NCI-H2196 (cell line): ENCODE data around the gene CHSY1.

ENCODE experiments used
- DNase-seq: peaks from one replicate; lab custom pipeline; 2025; ENCODE audit not compliant: unreplicated experiment; lab: John Stamatoyannopoulos, UW

Gene CHSY1

DNA sequence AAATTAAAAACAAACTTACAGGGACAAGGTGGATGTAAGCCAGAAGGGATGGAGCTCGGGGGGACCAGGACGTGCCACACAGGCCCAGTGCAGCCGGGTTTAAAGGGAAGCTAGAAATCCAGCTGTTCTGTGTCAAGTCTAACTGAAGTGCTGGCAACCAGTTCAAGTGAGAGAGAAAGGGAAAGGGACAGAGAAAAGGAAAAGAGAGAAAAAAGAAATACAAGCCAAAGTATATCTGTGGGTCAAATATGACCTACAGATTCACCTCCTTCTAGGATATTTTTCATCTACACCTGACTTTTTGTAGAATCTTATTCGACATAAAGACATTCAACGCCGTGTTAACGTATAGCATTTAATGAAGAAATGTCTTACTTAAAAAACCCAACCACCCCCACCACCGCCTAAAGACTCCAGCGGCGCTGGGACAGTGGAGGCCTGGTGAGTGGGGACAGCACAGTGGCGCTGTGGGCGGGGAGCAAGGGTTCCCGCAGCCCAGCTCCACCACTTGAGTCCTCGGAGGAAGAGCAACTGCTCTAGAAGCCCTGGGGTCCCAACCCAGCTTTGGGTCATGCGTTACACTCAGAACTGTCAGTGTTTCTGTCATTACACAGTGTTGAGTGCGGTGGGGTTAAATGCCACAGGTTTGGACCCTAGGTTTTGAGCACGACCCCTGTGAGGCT is 62.3 kb downstream of the CHSY1 start:
- DNase-seq, result no peak

DNA sequence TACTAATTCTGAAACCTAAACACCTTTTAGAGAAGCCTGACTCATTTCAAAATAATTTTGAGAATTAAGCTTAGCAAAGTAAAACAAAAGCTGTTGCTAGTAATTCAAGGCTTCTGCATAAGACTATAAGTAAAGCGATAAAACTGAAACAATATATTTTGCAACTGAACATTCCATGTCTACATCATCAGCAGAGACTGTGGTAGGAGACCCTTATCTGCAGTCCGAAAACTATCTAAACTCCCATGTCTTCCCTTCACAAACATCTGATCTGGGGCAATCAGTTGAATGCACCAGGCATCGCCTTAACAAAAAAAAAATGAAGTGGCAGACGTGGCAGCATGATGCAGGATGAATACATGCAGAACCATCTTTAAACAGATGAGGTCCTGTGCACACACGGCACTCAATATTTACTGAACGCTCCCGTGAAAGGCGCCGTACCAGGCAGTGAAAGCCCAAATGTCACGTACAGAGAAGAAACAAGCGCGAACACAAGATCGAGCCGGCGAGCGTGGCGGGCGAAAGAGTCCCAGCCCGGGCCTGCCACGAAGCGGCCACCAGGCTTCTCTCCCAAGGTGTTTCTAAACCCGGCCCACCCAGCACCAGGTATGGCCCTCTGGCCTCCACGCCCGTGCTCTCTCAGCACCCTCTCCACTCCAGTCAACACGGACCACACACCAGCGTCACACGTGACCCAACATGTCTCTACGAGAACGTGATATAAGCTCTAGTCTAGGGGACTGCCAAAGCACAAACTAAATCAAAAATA is 63.0 kb downstream of the CHSY1 start:
- DNase-seq, result no peak

DNA sequence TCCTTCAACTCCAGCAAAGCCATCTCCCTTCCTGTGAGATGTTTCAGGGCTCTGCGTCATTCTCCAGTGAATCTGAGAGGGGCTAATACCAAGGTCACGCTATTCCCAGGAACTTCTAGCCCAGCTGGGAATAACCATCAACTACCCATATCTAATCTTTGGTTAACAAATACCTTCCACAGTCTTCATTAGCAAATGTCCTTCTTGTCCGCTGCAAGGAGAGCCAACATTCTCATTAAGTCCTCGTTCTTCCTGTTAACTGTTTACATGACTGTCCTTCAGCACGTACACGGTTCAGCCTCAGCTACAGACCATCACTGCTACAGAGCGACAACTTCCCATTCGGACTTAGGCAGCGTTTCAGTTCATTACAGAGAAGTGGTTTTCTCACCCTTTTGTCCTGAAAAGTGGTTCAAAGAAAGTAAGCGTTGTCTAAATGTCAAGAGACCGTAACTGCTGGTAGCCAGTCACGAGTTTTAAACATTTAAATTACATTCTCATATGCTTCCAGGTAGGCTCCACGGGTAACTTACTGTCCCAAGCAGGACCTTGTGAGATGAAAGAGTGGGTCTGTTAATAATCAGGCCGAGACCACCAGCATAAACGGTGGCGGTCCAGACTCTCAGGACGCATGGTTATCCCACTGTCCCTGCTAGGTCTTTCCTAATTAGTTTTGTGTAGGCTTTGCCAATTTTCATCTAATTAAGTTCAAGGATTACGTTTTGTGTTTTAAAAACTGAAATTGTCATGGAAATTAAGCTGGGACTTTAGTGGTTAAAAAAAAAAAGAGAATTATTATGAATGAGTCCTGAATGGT is 63.8 kb downstream of the CHSY1 start:
- no peak for DNase-seq

DNA sequence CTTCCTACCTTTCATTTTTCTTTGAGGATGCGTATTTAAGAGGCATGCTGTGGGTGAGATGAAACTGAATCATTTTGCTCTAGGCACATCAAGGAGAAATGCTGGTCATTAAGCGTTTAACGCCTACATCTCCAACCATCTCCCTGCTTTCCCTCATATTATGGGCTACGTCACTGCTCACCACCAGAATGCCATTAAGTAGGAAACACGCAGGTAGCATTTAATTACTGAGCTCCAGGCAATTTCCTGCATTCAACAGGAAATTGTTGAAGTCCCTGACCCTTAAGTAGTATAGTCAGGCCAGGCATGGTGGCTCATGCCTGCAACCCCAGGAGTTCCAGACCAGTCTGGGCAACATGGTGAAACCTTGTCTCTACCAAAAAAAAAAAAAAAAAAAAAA is 66.1 kb downstream of the CHSY1 start:
- DNase-seq, result no peak

DNA sequence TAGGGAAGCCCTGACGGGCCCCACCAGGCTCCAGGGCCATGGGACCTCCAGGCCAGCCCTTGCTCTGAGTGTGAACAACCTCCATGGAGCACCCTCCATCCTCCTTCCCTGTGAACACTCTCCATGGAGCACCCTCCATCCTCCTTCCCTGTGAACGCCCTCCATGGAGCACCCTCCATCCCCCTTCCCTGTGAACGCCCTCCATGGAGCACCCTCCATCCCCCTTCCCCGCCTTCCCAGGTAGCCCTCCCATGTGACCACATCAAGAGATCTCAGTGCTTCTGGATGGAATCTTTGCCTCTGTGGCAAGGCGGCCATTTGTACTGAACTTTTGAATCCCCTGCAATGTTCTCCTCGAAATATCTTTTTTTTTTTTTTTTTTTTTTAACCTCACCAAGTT is 66.5 kb downstream of the CHSY1 start:
- DNase-seq, result no peak

DNA sequence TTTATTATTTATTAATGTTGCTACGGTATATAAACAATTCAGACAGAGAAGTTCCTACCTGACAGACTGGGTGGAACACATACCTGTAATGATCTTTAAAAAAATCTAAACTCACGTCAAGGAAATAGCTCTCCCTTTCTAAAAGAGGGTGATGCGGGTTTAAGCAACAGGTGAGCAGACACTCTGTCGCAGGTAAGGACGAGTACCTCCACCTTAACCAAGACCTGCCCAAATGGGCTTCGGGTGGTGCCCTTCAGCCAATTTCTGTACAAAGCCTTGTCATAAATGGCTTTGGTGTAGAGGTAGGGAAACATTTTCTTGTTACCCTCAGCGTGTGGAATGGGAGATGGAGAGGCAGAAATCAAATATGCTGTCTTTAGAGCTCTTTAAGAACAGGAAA is 67.0 kb downstream of the CHSY1 start:
- no peak for DNase-seq

DNA sequence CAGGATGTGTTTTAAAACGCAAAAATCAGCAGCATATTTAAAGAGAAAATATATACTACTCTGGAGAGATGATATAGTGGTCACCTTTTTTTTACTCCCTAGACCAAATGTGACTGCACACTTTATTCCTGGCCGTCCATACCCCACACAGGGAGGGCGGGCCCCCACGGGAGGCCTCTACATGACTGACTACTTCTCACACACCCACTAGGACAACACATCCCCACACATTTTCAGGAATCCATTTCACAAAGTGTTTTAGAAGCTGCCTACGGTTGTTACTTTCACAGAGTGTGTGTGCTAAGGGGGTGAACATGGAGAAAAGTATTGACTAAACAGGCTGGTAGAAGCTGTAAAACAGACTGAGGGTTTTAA is 67.9 kb downstream of the CHSY1 start:
- DNase-seq, result no peak

DNA sequence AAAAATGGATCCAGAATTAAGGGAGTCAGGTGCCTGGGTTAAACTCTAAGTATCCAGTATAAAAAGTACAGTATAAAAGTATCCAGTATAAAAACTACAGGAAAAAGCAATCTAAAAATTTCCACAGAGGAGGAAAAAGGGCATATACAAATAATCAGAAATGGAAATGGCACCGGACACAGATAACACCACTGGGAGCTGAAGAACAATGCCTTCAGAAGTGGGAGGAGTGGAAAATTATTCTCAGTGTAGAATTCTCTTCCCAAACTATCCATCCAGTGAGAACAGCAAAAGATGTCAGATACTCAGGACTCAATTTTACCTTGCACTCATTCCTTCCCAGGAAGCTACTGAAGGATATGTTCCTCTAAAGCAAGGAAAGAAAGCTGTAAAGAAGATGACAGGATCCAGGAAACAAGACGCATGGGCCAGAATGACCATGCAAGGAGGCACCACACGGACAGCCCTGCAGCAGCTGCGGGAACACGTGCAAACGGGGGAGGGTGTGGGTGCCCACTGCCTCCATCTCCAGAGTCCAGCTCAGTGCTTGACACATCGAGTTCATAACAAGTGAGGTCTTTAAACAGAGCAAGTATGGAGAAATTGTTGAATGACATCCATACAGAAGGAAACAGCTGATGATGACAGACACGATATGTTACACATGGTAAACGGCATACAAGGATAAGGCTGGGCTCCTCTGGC is 68.5 kb downstream of the CHSY1 start:
- DNase-seq, result no peak

DNA sequence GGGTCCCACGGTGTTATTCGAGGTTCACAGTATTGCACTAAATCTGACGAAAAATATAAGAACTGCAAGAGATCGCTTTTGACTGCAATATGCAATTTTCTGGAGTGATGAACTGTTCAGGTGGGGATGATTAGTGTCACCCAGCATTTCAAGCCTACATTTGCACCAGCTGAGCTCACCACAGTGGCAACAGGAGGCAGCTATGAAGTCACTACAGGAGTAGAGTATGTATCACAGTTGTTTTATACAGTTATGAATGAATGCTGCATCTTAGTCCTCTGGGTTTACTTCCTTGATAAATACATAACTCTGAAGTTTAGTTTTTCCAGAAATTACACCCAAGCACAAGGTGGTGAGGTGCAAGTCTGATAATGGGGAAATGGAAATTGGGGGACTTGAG is 69.6 kb downstream of the CHSY1 start:
- no peak for DNase-seq

DNA sequence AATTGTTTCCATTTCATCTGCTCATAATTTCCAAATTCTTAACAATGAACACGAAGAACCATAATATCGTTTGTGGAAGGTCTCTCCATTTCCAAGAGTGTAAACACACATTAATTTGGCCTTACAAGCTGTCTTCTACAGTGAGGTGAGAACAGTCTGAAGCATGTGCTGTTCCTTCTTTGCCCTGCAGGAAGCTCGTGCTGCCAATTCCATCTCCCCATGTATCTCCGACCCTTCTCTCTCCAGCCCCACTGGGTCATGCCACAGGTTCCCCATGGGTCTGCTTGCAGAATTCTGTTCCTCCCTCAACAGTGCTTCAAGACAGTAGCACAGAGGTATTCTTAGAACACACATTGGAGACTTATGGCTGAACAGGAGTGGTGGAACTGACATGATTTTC is 70.5 kb downstream of the CHSY1 start:
- no peak for DNase-seq

DNA sequence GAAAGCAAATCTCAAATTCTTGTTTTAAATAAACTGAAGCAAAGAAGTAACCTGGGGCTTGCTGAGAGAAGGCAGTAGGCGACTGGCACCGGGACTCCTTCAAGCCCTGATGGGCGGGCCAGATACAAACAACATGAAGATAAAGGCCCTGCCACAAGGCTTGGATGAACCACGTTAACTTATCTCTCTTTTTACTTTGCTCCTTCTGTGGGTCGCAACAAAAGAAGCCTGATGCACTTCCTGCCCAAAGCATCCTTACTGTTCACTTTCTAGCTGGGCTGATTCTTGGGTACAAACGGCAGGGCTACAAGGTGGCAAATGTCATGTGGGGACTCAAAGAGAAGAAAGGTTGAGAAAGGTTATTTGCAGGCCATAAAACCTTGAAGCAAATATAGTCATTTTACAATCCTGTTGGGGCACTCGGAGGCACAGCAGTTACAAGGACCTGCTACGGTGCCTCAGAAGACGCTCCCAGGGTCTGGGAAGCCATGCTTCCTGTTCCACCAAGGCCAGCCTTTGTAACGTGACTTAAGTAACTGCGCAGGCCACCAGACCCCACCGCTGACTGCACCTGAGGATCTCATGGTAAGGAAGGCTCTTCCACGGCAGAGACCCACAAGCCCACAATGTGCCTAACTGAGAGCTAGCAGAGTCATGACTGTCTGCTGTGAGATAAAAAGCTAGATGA is 71.1 kb downstream of the CHSY1 start:
- DNase-seq, result no peak

DNA sequence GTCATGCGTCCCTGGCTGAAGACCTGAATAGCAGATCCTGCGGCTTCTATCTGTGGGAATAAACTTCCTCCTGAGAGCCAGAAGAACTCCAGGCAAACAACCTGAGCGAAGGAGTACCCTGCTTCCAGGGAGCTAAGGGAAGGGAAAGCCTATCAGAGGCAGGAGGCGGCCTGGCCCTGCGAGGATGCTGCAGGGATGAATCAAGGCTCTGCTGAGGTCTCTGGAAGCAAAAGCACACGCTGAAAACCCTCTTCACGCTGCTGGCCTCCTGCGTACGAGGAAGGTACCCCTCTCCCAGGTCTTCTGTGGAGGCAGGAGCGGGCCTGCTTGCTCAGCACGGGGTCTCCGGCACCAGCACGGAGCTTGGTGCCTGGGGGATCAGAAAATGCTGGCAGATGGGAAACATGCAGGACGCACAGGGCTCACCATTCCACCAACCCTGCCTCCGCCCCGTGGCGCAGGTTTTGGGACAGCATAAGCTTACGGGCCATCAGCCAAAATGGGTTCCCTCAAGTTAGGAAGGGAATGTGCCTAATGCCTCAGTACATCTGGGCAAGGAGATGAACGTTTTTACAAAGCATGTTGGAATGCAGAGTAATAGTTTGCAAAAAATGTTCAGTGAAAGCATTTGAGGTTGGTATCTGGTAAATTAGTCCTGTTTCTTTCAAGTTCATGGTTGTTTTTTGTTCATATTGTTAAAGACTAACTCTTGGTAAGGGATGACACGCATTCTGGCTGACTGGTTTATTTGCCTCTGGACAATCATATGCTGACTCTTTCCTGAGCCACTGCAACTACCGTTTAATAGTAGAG is 72.3 kb downstream of the CHSY1 start:
- DNase-seq, result no peak

DNA sequence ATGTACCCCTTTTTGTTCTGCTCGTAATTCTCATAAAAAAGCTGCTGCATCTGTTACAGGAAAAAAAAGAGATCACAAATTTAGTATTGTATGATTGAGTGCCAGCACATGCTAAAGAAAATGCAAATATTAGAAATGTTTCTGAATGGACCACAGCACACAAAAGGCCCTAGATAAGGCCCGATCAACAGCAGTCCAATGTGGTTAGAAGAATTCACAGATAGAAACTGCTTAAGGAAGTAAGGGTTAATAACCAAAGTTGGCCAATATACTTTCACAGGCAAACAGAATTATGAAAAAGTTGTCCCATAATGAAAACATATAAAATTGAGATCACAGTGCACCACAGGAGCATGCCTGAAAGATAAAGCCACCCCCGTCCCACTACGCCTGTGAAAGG is 72.9 kb downstream of the CHSY1 start:
- no peak for DNase-seq

DNA sequence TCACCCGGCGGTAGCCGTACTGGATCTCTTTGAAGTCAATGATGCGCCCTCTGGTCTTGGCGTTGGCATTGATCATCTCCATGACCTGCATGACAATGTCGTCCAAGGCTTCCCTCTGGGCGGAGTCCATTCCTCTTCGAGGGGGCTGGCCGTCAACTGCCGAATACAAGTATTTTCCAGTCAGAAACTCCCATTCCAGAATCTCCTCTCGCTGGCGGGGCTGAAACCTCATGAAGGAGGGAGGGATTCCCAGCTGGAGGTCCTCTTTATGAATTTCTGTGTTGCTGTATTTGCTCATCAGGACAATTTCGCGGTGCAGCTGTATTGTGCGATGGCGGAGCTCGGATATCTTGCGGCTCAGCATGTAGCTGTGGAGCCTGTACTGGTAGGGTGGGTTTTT is 73.4 kb downstream of the CHSY1 start:
- no peak for DNase-seq

DNA sequence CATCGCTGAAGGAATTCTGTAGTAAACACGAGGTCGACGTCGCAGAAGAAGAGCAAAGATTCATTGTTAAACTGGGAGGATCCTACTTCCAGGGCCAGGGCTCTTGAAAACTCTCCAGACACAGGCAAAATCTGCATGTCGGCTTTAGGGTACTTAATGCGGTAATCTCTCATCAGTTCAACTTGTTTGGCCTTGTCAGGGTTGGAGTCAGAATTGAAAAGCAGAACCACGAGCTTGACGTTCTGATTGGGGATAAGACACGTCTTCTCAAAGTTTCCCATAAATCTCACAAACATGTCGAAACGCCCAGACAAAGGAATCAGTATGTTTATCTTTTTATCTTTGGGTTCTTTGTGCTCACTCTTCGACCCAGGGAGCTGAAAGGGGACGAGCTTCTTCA is 74.0 kb downstream of the CHSY1 start:
- no peak for DNase-seq

DNA sequence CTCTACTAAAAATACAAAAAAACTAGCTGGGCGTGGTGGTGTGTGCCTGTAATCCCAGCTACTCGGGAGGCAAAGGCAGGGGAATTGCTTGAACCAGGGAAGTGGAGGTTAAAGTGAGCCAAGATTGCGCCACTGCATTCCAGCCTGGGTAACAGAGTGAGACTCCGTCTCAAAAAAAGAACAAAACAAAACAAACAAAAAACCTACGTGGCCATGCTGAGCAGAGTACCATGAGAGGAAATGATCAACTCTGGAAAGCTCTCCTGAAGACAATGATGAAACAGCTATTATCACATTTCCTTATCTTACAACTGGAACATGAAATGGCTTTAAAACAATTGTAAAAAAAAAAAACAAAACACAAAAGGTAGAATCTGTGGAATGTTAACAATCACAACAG is 75.2 kb downstream of the CHSY1 start:
- DNase-seq, result no peak

DNA sequence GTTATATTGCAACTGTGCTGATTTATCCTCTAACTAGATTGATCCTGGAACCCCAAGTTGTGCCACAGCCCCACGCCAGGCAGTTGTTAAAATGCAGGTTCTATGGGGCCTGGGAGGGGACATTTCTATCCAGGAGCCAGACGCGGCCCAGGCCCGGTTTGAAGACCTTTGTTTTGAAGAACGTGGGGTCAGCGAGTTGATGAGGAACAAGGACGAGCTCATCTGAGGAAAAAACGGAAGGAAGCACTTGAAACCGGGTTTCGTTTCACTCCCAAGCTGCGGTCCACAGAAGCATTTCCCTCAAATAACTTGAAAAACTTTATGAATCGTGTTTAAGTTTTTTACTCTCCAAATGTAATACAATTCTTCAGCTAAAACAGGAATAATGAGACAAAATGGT is 76.4 kb downstream of the CHSY1 start:
- DNase-seq, result no peak

DNA sequence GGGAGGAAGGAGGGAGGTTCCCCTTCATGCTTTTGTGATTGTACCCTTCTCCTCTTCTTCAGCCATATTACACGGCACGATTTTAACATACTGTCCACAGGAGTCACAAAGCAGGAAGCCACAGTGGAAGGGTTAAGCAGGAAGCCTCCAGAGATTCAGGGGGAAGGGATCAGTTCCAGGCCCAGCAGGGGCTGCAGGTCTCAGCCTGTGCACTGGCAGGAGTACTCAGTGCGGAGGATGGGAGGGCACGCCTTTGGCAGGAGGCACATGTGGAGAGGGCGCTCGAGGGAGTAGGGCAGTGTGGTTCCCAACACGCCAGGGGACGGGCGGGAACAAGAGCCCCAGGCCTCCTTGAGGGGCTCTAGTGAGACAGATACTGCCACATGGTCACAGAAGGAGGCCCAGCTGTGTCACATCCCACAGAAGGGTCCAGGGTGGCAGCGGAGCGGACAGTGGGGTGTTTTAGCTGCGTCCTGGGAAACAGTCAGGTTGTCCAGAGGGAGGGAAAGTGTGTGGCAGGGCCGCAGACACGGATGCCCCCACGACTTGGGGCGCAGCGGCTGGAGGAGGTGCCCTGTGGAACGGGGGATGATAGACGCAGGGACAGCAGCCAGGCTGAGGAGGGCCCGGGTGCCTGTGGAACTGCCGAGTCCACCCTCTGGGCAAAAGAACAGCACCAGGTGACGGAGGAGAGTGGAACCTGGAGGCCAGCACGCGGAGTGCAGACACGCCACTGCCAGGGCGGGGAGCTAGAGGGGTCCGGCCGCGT is 77.5 kb downstream of the CHSY1 start:
- DNase-seq, result no peak
